ENCODE measurements around the gene NPHP4.

Gene NPHP4

DNA sequence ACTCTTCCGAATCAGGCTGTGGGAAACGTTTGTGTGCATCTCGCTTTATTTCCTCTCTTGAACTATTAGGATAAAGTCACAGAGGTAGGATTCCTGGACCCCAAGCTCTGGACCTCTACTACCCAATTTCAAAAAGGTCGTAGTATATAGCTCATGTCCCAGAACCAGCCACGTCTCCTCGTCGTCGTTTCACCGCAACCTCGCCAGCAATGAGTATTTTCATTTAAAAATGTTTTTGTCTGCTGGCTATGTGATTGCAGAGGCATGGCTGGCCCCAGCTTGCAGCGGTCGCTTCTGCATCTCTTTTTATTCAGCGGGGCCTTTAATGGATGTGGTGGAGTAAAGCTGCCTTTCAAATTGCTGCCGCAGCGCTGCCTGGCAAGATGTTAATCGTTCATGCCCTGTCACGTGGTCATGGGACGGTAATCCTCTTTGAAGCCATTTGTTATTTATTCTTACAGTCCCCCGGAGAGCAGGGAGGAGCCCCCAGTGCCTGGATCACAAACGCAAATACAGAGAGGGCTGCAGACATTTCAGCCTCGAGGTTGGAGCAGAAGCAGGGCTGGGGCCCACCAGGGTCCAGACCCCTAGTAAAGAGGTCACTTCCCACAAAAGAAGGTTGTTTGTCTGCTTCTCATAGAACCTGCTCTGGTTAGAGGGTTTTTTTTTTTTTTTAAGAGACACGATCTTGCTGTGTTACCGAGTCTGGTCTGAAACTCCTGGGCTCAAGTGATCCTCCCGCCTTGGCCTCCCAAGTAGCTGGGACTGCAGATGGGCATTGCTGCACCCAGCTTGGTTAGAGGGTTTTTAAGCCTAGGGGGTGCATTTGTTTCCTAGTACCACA is 11.6 kb upstream of the NPHP4 start:
- no peak for DNase-seq (ENCODE audit: low spot score)

DNA sequence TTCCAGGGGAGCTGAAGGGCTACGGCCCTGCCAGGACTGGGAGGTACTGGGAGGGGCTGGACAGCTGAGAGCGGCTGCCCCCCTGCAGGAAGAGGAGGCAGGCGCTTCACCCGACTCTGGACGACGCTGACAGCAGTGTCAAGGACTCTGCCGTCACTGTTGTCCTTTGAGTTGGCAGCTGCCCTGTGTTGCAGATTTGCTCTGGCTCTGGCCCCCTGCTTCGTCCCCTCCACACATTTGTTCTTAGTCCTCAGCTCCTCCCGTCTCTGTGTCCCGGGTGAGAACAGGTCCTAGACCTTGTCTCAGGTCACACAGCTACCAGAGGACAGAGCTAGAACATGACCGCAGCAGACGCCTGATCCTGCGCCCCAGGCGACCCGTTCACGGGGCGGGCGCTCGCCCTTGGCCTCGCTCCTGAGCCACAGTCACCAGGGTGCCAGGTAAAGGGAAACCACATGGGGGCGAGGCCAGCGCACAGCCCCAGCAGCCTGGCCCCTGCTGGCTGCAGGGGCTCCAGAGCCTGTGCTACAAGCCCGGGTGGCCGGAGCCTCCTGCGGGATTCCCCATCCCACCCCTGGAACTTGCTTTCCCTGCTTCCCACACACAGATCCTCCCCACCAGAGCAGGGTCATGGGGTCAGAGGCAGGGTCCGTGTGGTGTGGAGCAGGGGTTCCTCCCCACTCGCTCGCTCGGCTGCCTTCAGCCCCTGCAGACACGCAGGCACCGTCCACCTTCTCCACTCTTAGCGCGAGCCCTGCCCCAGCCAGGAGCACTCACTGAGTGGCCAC is 10.7 kb upstream of the NPHP4 start:
- DNase-seq (ENCODE audit: low spot score) = no peak

DNA sequence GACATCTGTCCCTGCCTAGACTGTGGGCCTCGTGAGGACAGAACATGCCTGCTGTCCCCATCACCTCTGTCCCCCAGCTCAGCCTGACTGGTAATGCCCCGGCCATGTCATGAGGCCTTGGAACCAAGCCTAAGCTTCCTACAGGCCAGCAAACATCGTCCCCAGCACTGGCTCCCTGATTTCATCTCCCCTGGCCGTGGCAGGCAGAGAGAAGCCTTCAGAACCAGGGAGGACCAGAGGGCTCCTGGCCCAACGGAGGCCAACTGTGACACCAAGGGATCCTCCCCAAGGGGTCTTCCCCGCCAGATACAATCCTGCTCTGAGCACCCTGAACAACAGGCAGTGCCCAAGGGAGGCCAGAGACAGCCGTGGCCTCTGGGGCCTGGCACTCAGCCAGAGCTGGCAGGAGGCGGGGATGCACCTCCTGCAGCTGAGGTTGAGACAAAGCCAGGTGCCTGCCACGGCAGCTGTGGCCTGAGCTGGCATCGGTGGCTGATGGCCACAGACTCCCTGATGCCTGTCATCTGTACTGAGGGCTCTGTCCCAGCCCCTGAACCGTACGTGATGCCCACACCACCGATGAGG is 9.9 kb upstream of the NPHP4 start:
- no peak for DNase-seq (ENCODE audit: low spot score)

DNA sequence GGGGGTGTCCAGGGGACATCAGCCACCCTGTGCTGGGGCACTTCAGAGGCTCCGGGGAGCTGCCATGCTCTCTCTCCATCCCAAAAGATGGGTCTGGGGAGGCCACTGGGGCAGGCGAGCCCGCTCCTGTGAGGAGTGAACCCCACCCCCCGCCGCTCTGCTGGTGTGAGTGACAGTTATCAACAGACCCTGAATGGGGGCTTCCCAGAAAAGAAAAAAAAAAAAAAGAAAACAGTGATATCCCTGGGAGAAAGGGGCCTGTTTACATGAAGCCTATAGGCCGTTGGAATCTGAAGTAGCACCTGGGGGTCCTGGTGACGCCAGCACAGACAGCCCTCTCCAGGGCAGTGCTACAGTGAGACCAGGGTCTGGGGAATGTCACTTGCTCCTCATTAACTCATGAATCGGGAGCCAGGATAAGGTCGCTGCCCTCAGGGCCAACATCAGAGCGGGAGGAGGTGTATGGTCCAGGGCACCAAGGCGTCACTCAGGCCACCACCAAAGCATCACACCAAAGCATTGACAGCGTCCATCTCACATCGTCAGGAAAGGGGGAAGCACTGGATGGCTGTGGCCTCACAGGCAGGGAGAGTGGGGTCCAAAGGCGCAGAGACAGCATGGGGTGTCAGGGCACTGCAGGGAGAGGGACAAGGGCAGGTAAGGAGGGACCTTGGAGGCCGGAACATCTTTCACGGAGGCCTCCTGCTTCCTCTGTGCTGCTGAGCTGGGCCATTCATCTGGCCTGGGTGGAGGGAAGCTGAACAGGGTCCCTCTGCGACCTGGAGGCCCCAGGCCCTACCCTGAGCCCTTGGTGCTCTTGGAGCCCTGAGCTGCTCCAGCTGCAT is 8.4 kb upstream of the NPHP4 start:
- no peak for DNase-seq (ENCODE audit: low spot score)

DNA sequence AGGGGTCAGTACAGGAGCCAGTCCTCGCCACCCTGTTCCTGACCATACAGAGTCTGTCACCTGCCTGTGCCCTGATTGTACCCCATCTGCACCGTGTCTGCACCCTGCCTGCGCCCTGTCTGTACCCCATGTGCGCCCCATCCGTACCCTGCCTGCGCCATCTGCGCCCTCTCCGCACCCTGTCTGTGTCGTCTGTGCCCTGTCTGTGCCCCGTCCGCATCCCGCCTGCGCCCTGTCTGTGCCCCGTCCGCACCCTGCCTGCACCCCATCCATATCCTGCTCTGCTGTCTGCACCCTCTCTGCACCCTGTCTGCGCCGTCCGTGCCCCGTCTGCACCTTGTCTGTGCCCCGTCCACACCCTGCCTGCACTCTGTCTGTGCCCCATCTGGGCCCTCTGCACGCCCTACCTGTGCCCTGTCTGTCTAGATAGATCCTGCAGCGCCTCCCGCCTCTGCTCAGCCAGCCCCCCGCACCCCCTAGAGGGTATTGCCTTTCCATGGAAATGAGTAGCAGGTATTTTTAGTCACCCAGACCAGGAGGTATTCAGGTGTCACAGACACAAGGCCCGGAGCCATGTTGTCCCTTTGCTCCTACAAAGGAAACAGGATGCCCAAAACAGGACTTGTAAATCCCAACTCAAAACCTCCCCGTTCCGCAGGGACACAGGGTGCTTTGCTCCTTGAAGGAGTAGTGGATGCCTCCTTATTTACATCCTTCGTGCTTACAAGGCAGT is 7.7 kb upstream of the NPHP4 start:
- DNase-seq (ENCODE audit: low spot score) = no peak

DNA sequence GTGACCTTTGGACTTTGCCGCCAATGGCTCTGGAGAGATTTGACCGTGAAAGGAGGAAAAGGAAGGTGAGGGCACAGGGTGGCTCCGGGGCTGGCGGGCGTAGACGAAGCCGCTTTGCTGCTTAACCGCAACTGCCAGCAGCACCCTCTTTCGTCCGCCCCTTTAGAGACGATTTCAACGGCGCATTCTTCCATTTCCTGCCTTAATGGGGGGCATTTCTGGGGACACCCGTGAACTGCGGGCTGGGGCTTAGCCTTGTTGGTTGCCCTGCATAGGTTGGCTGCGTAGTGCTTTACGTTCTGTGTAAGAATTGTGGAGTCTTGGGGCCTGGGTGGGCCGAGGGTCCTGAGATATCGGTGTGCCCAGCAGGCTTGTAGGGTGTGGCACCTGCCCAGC is 6.7 kb upstream of the NPHP4 start:
- no peak for DNase-seq (ENCODE audit: low spot score)

DNA sequence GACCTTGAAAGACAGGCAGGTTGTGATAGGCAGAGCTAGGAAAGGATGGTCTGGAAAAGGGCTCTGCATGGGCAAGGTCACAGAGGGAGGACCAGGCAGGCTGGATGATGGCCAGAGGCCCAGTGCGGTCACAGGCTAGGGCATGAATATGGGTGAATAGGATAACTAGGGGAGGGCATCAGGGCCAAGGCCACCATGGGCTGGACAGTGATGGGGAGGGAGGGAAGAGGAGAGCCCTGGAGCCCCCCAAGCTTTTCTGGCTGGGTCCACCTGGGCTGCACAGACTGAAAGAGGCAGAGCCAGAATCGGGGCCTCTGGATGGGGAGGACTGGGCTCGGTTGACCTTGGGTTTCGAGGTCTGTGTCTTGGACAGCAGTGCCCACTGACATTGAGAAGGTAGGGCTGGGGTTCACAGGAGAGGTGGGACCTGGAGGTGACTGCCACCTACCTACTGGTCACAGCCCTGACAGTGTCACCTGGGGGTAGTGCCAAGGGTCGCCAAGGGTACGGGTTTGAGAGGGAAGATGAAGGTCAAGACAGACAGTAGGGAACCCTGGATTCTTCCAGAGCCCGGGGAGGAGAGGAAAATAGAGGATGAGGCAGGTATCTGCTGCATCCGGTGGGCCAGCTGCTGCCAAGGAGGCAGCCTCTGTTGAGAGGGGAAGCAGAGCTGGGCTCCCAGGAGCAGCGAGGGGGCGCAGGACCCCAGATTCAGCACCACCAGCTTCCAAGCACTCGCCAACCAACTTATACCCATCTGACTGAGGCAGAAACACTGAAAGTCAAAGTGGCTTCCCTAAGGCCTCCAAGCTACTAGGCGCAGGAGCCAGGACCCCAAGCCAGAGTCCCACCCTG is 6.1 kb upstream of the NPHP4 start:
- DNase-seq (ENCODE audit: low spot score) = no peak

DNA sequence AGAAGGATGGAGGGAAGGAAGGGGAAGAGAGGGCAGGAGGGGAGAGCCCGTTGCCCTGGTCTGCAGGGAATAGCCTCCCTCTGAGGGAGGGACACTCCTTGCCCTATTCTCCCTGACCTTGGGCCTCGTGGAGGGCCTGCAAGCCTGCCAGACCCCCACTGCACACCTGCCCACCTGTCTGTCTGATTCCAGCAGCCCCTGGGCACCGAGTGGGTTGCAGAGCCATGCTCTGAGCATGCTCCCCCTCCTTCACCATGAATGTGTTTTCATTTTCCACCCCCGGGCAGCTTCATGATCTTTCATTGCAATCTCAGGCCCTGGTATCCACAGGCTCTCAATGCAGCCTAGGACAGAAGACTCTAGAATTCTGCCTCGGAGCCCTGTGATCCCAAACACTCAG is 5.1 kb upstream of the NPHP4 start:
- no peak for DNase-seq (ENCODE audit: low spot score)

DNA sequence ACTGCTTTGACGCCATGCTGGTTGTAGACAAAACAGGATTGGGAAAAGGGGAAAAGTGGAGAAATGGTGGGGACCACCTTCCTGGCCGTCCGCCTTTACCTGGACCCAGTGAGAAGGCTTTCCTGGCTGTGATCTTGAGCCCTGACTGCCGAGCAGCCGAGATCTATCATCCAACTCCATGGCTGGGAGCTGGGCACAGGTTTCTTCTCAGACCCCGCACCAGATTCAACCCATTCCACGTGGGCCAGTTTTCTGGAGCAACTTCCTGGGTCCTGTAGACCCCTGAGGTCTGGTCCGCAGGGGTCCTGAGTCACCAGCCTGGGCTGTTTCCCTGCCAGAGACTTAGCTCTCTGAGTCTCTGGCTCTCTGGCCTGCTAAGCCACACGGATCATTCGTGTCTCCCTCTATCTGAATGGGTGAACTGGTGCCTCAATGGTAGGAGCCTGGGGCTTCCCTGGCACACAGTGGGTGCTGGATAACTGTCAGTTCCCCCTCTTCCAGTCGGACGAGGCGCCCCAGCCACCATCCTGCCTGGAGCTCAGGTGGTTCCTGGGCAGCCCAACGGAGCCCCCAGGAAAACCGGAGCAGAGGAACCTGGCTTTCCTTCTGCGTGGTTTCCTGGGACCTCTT is 4.5 kb upstream of the NPHP4 start:
- DNase-seq (ENCODE audit: low spot score) = no peak

DNA sequence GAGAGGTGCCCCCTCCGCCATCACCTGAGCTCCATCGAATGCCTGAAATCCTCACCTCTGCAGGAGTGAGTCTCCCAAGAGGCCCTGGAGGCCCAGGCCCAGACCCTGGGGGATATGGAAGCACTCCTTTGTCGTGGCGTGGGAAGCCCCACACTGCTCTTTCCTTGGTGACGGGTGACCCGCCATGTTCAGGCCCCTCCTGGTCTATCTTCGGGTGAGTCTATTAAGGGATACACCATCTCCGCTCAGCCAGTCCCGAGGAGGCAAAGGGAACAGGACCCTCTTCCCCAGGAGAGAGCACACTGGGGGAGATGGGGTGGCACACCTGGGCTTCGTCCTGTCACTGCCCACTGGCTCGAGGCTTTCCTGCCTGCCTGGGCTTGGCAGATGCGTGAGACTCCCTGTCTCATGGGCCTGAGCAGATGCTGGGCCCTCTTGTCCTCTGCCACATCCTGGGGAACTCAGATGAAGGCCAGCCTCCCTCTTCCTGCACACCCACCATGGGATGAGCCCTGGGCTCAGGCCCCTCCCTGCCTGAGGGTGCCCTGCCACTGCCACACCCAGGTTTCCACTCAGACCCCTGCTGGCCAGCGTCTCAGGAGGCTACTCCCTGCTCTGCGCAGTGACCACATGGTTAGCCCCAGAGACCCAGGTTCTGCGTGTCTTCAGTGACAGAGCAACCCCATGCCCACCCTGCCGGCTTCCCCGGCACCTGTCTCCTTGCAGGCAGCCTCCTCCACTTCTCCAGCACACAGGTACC is 3.8 kb upstream of the NPHP4 start:
- no peak for DNase-seq (ENCODE audit: low spot score)

DNA sequence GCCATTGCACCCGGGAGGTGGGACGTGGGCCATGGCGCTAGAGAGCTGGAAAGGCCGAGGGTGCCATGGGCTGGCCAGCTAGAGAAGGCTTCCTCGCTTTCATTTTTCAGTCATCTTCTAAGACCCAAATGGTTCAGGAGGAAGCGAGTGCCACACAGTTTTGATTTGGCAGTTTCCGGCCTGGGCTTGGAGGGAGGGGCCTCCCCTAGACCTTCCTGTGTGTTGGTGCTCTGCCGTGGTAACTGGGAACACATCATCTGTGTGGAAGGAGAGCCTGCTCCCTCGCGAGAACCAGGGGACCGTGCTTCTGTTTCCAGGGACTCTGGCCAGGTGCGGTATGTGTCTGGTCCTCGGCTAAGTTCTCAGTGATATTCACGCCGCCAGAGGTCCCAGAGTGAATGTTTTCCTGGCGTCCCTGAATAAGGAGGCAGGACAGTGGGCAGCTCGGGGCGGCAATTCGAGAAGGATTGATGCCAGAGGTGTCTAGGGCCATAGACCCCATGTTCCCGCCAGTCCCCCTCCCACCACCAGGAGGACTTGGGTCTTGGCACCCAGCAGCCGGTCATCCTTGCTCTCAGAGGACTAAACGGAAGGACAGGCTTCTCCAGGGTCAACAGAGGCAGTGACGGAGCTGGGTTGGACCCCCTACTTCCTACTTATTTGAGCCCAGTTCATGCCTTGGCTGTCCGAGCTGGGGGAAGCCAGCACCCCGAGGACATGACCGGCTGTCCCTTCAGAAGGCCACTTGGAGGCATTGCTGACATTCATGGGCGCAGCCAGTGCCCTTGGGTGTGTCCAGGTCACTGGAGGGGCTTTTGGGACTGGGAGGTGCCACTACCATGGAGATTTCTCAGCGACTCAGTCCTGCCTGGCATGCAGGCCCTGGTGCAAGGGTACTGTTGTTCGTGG is 2.7 kb upstream of the NPHP4 start:
- no peak for DNase-seq (ENCODE audit: low spot score)

DNA sequence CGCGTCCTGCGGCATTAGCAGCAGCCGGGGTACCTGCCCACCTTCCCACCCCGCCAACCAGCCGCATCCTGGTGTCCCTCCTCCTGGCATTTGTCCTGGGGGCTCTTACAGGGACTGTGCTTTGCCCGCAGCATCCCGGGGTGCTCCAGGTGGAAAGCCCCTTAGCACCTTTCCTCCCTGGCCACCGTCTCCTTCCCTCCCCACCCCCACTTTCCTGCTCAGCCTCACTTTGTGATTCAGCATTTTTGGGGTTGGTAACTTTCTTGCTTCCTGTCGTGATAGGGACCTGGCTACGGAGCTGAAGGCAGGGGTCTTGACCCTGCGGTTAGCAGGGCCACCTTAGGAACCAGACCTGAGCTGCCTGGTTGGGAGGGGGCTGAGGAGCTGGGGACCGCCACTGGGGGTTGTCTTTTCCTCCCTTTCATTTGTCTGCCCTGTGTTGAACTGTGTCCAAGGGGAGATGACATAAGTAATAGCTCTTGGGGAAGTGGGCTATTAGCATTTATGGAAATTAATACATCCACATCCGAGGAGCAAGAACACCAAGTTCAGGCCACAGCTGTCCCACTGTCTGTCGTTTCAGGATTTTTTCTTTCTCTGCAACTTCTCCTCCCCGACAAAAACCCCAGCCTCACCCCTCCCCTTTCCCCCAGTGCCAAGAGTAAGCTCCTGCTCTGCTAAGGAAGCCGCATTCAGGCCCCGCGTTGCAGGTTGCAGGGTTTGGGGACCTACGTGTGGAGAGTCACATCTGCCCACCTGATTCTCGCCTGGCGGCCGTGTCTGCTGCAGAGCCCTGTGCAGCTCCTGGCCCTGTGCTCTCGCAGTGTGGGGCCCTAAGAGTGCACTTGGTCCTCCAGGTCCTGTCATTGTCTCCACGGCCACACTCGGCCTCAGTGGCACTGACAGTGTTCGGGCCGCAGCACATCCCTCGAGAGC is 1.6 kb upstream of the NPHP4 start:
- DNase-seq (ENCODE audit: low spot score) = no peak

DNA sequence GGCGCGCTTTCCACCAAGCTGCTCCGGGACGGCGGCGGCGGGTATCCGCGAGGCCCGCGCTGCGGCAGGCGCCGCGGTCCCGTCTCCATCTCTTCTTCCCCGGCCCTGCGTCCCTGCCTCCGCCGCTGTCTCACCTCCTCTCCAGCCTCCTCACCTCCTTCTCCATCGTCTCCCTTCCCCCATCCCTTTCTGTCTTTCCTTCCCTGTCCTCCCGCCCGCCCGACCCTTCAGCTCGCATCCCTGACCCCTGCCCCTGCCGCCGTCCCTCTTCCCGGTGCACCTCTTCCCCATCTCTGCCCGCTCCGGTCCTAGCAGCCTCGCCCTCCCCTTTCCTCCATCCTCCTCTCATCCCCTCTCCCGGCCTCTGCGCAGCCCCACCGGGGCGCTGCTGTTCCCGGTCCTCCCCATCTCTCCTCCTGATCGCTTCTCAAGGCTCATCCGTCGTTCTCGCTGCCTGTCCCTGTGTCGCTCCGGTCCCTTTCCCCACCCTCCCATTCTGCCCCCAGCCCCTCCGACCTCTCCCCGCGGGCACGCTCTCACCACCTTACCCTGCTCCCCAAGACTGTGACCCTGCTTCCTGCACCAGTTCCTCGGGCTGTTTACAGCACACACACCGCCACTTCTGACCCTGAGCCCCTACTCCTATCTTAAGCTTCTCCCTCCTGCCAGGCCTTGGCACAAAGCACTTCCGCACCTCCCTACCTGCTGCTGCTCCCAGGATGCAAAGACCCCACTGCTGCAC is 760 bp upstream of the NPHP4 start:
- no peak for DNase-seq (ENCODE audit: low spot score)

DNA sequence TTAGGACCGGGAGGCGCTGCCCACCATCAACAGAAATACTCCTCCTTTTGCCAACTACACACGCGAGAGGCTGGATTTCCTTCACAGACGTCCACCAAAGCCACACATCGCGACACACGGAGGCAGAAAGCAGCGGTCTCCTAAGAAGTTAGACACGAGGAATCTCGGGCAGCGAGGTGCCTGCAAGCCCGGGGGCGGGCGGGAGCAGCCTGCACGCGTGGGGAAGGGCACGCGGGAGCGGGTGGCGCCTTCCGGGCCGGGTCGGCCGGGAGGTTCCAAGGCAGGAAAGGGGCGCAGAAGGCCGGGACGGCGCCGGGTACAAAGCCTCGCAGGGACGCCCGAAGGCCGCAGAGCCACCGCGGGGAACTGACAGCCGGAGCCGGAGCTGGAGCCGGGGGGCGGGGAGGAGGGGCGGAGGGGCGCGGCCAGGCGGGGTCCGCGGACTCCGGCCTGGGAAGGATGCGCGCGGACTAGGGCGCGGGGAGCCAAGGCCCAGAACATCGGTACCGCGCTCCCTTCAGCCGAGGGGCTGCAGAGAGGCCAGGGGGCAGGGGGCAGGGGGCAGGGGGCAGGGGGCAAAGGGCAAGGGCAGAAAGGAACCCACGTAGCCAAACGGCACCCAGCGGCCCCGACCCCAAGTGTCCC is 722 bp downstream of the NPHP4 start:
- DNase-seq (ENCODE audit: low spot score) = no peak

DNA sequence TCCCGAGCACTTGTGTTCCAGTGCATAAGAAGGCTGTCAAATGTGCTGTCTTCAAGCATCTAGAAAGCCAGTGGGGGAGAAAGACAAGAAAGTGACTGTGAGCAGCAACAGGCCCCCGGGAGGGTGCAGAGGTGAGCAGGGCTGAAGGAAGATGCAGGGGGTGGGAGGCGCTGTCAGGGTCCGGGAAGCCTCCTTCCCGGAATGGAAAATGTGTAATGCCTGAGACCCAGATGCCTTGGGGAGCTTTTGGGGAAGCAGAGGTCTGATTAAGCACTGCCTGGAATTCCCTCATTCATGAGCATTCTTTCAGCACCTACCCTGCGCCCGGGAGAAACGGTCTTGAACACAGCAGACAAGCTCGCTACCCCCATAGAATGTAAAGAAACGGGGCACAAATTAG is 1.3 kb downstream of the NPHP4 start:
- DNase-seq (ENCODE audit: low spot score) = no peak

DNA sequence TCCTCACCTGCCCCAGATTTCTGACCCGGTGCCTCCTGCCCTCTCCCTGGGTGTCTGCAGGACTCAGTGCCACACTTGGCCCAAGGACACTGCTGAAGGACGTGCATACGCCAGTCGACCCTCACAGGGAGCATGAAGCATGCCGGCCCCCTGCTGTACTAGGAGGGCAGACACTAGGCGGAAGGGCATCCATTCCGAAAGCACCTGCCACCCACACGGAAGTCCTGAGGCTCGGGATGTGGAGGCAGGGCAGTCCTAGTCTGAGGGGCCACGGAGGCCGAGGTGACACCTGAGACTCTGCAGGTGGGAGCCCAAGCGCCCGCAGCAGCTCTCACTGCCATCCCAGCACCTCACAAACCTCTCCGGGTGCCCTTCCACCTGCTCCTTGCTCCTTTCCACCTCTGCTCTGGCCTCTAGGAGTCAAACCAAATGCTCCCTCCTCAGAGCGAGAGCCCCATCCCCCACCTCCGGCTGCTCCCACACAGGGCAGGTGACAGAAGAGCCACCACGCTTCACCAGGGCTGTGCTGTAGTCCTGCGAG is 2.4 kb downstream of the NPHP4 start:
- DNase-seq (ENCODE audit: low spot score) = no peak

All from kidney capillary endothelial cell (primary cell).